NCI-H526 treated with DMSO at 0.1 percent for 48 hours (cell line): ENCODE results near the gene KRTAP1-5.
A peak's percentile ranks its signal among the peaks of the same experiment; 100 is the strongest.
"Not testable (repeated sequence)": the region's sequence is repeated elsewhere in the genome, so short reads cannot be mapped to it uniquely, and the experiment has no call there.

ENCODE experiments used
- DNase-seq: peaks from one replicate; lab custom pipeline; 2025; lab: John Stamatoyannopoulos, UW

KRTAP1-5 gene

DNA sequence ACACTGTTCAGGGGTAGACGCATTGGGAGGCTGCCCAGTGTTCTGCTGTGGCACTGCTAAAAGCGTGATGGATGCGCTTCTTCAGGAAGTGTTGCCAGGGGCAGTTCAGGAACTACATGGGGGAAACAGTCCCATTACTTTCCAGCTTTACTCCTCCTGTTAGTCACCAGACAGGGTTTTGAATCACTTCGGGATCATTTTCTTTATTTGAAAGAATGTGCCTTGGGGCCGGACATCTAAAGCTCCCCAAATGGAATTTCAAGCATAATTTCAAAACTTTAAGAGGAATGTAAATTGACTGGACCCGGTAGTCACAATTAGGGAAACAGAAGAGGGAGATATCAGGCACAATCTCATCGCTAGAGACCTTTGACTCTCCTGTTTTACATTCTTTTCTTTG is 21.4 kb upstream of the KRTAP1-5 start:
- DNase-seq = no peak

DNA sequence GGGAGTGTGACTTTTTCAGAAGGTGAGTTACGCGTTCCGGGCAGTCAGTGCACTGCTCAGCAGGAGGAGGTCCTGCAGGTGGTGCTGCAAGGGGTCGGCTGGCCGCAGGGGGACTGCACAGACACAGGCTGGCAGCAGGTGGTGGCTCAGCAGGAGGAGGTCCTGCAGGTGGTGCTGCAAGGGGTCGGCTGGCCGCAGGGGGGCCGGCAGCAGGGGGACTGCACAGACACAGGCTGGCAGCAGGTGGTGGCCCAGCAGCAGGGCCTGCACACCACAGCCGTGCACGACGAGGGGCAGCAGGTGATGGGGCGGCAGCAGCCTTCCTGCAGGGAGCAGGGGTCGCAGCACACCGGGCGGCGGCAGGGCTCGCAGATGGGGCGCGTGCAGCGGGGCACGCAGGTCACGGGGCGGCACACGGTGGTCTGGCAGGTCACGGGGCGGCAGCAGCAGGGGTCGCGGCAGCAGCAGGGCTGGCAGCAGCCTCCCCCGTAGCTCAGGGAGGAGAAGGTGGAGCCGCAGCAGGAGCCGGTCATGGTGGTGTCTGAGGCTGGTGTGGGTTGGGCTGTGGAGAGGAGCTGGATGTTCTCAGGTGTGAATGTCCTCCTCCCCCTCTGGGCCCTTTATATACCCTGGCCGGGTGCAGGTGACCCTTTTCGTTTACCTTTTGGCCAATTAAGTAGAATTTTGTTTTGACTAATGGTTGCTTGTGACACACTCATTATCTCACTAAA is 19.9 kb upstream of the KRTAP1-5 start, which contains the start of gene KRTAP2-1:
KRTAP2-1 (minus strand) TSS at position 582 of the 731 bp plus-strand sequence; CDS start at position 533, 49 bp downstream.
- DNase-seq = not testable (repeated sequence)

DNA sequence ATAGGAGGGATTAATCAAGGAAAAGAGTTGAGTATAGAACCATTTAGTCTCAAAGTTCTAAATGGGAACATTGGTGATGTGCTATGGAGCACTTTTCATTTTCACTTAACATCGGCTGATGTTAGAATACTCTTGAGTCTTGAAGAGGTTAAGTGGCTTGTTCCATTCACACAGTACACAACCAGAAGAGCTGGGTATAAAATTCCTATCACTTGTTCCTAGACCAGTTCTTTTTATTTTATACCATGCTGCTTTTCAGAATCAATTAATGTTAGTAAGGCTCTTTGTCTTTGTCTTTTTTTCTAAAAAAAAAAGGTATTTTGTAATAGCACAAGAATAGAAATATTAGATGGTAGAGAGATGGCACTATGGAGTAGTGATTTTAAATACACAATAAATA is 15.9 kb upstream of the KRTAP1-5 start:
- no peak for DNase-seq

DNA sequence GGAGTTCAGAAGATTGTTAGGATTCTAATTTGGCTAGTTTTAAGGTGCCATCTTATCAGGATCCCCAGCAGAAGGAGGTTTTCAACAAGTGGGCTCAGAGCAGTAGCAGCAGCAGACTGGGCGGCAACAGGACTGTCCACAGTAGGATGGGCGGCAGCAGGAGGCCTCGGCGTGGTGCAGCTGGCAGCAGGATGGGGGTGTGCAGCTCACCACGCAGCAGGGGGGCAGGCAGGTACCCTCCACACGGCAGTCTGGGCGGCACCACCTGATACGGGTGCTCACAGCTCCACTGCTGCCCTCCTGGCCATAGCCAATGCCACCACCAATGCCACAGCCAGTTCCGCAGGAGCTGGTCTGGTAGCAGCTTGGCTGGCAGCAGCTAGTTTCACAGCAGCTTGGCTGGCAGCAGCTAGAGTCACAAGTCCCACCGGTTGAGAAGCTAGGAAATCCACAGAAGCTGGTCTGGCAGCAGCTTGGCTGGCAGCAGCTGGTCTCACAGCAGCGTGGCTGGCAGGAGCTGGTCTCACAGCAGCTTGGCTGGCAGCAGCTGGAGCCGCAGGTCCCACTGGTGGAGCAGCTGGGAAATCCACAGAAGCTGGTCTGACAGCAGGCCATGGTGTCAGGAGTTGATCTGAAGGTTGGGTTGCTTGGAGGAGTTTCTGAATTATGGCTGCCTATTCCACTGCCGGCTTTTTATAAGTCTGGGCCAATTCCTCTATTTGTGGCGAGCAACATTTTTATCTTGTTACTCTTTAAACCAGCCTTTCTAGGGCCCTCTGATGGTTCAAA is 14.0 kb upstream of the KRTAP1-5 start, which contains the start of gene KRTAP1-1:
KRTAP1-1 (minus strand) TSS at position 668 of the 789 bp plus-strand sequence; CDS start at position 615, 53 bp downstream.
- not testable (repeated sequence) for DNase-seq

DNA sequence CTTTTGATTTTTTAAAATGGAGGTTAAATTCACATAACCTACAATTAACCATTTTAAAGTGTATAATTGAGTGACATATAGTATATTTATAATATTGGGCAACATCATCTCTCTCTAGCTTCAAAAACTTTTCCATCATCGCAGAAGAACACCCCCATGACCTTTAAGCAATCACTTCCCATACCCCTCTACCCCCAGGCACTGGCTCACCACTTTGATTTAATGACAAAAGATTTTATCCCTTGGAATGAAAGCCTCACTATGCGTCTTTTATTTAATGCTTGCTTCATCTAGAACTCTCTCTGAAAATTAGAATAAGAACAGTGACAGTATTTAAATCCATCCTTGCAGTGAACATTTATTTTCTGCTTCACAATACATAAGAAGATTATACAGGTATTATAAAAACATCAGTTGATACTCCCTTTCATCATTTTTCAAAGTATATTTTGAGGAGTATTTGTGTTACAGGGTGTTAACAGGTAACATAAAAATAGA is 10.9 kb upstream of the KRTAP1-5 start:
- DNase-seq = no peak

DNA sequence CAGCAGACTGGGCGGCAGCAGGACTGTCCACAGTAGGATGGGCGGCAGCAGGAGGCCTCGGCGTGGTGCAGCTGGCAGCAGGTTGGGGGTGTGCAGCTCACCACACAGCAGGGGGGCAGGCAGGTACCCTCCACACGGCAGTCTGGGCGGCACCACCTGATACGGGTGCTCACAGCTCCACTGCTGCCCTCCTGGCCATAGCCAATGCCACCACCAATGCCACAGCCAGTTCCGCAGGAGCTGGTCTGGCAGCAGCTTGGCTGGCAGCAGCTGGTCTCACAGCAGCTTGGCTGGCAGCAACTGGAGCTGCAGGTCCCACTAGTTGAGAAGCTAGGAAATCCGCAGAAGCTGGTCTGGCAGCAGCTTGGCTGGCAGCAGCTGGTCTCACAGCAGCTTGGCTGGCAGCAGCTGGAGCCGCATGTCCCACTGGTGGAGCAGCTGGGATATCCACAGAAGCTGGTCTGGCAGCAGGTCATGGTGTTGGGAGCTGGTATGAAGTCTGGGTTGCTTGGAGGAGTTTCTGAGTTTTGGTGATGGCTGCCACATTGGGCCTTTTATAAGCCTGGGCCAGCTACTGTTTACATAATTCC is 7.4 kb upstream of the KRTAP1-5 start, which contains the start of gene KRTAP1-3:
KRTAP1-3 (minus strand) TSS at position 529 of the 590 bp plus-strand sequence; CDS start at position 476, 53 bp downstream.
- not testable (repeated sequence) for DNase-seq

DNA sequence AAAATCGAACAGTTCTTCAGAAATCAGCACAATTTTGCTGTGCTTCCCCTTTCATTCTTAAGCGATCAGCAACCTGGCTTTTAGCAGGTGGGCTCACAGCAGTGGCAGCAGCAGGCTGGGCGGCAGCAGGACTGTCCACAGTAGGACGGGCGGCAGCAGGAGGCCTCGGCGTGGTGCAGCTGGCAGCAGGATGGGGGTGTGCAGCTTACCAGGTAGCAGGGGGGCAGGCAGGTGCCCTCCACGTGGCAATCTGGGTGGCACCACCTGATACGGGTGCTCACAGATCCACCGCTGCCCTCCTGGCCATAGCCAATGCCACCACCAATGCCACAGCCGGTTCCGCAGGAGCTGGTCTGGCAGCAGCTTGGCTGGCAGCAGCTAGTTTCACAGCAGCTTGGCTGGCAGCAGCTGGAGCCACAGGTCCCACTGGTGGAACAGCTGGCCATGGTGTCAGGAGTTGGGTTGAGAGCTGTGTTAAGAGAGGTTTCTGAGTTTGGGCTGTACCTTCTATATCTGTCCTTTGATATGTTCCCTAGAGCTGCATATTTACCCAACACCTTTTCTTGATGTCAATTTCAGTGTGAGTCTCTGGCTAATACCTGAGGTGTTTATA is 2.7 kb upstream of the KRTAP1-5 start, which contains the start of gene KRTAP1-4:
KRTAP1-4 (minus strand) TSS at position 563 of the 613 bp plus-strand sequence; CDS start at position 446, 117 bp downstream.
- no peak for DNase-seq

DNA sequence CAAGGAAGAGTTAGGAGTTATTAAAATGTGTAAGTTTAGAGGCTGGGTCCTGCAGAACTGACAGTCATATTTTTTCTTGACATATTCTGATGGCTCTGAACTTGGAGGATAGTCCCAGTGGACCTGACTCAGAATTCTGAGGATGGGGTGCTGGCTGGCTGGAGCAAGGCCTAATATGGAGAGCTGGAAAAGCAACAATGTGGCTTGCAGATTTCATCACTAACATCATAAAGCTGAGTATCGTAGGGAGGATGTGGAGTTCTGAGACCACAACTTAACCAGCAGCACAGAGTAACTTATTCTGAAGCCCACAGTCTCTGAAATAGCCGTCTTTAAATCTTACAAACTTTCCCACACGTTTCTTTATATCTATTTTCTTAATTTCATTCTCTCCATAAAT is 2.3 kb downstream of the KRTAP1-5 start:
- DNase-seq = no peak

DNA sequence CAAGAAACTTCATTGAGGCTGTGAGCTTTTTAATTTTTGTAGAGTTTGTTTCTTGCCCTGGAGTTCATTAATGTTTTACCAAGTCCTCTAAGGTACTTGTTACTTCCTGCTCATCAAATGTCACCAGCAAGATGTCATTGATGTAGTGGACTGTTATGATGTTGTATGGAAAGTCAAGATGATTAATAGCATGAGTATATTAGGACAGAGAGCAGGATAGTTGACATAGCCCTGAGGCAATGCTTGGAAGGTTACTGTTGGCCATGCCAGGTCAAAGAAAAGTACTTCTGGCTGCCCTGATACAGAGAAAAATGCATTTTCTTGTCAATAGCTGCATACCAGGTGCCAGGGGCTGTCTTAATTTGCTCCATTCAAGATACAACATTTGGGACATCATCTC is 6.7 kb downstream of the KRTAP1-5 start:
- no peak for DNase-seq

DNA sequence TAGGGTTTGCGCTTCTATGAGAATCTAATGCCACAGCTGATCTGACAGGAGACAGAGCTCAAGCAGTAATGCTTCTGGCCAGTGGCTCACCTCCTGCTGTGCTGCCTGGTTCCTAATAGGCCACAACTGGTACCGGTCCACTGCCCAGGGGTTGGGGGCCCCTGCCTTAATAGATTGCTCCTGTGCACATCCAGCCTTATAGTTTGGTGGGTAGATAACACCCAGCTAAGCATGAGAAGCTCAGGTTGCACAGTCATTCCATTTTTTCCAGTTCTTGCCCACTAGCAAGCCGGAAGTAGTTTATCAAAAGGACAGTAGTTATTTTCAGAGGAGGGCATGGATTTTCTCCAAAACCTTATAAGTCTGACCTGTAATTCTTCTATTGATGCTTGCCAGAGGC is 7.6 kb downstream of the KRTAP1-5 start:
- DNase-seq = no peak

DNA sequence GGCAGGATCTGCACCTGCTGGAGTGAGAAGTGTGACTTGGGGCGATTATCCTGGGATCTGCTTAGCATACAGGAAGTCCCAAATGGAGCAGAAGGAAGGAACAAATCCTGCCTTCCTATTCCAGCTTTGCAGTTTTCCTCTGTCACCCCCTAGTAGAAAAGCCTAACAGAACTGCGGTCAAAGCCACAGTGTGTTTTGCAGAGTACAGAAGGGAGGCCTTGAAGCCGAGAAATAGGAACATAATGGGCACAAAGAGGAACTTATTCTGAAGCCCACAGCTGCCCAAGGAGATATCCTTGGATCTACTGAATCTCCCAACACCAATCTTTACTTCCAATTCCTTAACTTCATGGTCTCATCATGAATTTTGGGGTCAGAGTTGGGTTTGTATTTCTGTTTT is 8.5 kb downstream of the KRTAP1-5 start:
- DNase-seq = no peak

DNA sequence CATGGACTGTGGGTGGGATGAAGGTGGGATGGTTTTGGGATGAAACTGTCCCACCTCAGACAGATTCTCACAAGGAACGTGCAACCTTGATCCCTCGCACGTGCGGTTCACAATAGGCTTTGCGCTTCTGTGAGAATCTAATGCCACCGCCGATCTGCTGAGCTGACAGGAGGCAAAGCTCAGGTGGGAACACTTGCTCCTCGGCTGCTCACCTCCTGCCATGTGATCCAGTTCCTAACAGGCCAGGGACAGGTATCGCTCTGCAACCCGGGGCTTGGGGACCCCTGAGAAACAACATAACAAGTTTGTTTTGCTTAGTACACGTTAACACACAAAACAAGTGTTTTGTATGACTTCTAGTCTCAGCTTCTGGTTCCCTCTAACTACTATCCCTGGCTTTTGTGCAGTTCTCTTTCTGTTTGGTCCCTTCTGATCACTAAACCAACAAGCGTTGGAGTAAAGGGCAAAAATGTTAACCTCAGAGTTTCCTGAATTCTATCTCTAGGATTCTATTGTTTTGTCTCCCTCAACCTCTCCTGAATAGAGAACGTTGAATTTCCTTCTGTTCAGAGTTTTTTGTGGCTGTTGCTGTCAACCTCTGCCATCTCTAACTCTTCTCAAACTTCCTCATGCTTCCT is 10.3 kb downstream of the KRTAP1-5 start:
- DNase-seq = no peak

DNA sequence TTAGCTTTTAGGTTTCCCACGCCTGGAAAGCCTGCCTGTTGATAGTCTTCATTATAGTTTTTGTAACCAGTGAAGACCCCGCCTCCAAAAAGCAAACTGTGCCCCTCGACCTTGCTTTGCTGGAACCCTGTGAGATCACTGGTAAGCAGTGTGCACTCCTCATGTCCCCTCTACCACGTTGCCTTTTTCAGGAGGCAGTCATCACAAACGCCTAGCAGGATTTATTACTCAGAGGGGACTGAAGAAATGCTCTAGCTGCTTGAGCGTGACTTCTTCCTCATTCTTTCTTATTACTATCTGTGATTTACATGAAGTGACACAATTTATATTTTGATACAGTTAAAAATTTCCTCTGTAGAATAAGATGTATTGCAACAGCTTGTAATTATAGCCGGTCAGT is 11.6 kb downstream of the KRTAP1-5 start:
- no peak for DNase-seq

DNA sequence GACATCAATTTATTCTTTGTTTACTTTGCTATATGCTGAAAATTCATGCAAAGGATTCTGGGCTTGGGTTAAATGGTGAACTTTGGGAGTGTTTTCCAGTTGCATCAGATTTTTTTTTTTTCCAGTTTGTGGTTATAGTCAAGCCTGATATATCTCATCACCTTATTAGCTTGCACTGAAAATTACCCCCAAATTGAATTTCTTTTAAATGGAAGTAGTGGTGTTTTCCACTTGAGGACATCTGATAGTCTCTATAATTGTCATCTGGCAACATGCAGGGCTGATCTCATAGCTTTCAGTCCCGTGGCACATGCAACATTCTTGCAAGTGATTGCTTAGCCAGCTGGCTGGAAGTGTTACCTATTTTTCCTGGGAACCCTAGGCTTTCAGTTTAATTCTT is 13.4 kb downstream of the KRTAP1-5 start:
- no peak for DNase-seq

DNA sequence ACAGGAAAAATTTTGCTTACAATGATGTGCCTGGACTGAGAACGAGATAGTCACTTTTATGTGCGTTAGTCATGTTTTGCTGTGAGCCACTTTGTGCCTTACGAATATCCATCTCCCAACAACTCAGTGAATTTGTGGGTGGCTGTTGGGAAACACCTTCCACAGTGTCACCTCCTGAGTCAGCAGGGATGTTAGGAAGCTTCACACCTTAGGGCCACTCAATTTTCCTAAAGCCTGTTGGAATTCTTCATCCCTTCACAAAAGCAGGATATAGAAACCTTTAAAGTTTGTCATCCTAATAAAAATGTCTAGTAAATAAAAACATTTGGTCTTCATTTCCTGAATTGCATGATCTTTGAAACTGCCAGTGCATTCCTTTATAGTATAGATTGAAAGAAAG is 13.8 kb downstream of the KRTAP1-5 start:
- DNase-seq = no peak

DNA sequence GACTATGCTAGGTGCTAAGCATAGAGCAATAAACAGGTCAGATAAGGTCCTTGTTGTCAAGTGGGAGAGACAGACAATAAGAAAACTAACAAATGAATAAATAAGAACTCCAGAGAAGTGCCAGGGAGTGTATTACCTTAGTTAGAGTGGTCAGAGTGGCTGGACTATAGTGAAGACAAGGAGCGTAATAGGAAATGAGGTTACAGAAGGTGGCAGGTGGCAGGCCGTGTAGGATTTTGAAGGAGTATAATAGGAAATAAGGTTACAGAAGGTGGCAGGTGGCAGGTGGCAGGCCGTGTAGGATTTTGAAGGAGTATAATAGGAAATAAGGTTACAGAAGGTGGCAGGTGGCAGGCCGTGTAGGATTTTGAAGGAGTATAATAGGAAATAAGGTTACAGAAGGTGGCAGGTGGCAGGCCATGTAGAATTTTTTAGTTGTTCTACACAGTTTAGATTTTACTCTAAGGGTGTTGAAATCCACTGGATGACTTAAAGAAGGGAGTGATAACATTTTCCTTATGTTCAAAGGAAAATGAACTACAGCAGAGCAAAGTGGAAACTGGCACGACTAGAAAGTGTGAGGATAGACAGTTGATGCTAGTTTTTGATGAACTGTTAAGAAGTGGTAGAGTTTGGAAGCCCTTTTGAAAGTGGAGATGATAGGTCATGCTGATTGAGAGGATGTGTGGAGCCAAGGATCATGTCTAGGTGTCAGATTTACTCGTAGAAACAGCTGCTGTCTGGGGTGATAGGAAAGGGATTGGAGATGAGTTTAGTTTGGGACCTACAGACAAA is 14.5 kb downstream of the KRTAP1-5 start:
- DNase-seq = no peak

DNA sequence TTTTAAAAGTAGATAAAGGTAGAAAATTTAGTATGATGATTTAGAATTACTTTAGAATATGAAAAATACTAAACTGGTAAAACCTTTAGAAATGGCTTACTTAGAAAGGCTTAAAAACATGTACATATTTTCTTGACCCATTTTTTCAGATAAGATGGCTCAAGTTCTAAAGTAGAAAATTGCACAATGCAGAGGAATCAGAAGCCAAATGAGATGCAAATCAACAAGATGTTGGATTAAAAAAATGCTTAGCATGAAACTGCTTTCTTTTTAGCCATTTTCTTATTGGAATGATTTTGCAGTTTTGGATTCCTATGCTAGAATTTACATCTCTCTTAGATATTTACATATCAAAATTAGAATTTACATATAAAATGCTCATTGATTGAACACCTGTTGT is 16.6 kb downstream of the KRTAP1-5 start:
- peak; percentile 63 for DNase-seq

DNA sequence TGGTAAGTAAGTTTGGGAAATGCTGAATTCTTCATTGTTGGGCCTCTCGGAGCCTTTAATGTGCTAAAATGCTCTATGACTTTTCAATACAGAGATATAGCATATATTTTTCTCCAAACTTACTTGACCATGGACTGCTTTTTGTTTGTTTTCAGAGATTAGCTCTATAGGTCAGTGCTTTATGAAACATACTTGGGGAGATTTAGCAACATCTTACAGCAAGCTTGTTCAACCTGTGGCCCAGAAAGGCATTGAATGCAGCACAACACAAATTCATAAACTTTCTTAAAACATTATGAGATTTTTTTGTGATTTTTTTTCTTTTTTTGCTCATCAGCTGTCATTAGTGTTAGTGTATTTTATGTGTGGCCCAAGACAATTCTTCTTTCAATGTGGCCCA is 17.1 kb downstream of the KRTAP1-5 start:
- no peak for DNase-seq

DNA sequence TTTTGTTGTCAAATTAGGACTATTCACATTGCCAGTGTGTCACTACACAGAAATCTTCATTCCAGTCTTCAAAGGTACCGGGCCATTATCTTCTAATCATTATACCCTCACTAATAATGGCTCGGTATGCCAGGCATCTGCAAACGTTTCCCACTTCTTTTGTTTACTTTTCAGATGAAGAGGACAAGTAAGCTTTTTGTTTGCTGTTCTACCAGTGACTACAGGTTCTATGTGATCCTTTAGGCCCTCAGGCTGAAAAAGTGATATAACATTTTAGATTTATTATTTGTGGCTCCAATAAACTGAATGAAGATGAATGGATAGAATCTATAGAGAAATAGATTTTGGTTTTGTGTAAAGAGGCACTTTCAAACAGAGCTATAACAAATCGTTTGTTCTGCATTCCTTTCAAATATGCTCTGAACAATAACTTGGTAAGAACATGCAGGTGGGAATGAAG is 17.7 kb downstream of the KRTAP1-5 start:
- DNase-seq = peak; percentile 79

DNA sequence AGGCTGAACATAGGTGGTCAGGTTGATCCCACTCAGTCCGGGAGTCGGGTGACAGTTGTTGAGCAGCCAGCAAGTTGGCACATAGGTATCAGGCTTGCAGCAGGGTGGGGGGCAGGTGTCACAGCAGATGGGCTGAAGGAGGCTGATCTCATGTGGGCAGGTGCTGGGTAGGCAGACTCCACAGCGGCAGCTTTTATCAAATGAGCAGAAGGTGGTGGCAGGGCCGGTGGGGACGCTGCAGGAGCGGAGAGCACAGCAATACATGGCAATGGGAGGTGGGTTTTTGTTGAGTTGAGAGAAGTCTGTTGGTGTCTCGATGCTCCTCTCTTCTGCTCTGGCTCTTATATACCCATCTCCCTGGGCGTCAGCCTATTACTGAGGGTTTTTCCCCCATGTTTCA is 18.2 kb downstream of the KRTAP1-5 start, which contains the start of gene KRTAP3-1:
KRTAP3-1 (minus strand) TSS at position 318 of the 400 bp plus-strand sequence; CDS start at position 264, 54 bp downstream.
- peak; percentile 28 for DNase-seq
